HG03039 (cell line): Measurements from ENCODE around the gene CROCC2.
"Not testable (repeated sequence)": the region's sequence is repeated elsewhere in the genome, so short reads cannot be mapped to it uniquely, and the experiment has no call there.

Experiments used
- ATAC-seq: cut with Tn5 transposase; IDR thresholded peaks from one replicate; pipeline ENCODE4 v1.9.1; 2021; ENCODE audit warnings: mild to moderate bottlenecking, moderate library complexity; ENCODE audit not compliant: unreplicated experiment

Gene CROCC2

DNA sequence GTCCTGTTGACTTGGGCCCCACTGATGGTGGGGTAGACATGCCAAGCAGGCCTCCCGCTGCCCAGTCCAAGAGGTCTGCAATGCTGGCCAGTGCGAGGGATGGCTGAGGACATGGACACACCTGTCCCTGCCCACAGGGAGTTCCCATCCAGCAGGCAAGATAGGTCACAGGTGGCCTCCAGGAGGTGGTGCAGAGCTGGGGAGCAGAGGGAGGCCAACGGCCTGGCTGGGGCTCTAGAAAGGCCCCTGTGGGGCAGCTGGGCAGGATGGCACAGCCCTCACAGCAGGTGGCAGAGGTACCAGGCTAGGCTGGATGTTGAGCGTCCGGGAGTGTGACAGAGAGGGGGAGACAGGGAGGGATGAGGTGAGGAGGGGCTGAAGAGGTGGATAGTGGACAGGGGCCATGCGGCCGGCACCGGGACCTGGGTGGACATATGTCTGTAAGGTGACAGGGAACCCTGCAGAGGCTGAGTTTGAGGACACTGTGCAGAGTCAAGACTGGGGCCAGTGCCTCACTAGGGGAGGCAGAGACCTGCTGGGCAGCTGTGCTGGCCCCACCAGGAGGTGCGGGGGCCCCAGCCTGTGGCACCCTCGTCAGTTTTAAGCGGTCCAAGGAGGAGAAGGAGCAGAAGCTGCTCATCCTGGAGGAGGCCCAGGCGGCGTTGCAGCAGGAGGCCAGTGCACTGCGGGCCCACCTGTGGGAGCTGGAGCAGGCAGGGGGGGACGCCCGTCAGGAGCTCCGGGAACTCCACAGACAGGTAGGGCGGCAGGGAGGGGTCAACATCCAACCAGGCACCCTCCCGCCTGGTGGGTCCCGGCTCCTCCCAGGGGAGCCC lies 58.0 kb downstream of the CROCC2 start:
- ATAC-seq = no peak

GRCh38 chr2:240964704-240965295 lies 58.7 kb downstream of the CROCC2 start:
- no peak for ATAC-seq

DNA sequence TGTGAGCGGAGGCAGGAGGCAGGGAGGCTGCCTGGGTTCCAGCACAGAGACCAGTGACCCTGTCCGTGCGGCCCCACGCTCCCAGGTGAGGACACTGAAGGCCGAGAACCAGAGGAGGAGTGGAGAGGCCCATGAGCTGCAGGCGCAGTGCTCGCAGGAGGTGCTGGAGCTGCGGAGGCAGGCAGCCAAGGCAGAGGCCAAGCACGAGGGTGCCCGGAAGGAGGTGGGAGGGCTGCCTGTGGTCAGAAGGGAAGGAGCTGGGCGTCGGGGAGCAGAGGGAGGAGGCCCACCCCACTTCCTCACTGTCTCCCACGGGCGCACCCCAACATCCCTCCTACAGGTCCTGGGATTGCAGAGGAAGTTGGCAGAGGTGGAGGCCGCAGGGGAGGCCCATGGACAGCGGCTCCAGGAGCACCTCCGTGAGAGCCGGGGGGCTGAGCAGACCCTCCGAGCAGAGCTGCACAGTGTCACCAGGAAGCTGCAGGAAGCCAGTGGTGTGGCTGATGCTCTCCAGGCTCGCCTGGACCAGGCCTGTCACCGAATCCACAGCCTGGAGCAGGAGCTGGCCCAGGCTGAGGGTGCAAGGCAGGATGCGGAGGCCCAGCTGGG lies 59.3 kb downstream of the CROCC2 start:
- ATAC-seq = no peak

- ATAC-seq = no peak
Observed at GRCh38 chr2:240965905-240966456, 59.8 kb downstream of the CROCC2 start.

- ATAC-seq = no peak
Observed at GRCh38 chr2:240966457-240966905, 60.3 kb downstream of the CROCC2 start.

GRCh38 chr2:240966906-240967680 lies 61.0 kb downstream of the CROCC2 start:
- no peak for ATAC-seq

DNA sequence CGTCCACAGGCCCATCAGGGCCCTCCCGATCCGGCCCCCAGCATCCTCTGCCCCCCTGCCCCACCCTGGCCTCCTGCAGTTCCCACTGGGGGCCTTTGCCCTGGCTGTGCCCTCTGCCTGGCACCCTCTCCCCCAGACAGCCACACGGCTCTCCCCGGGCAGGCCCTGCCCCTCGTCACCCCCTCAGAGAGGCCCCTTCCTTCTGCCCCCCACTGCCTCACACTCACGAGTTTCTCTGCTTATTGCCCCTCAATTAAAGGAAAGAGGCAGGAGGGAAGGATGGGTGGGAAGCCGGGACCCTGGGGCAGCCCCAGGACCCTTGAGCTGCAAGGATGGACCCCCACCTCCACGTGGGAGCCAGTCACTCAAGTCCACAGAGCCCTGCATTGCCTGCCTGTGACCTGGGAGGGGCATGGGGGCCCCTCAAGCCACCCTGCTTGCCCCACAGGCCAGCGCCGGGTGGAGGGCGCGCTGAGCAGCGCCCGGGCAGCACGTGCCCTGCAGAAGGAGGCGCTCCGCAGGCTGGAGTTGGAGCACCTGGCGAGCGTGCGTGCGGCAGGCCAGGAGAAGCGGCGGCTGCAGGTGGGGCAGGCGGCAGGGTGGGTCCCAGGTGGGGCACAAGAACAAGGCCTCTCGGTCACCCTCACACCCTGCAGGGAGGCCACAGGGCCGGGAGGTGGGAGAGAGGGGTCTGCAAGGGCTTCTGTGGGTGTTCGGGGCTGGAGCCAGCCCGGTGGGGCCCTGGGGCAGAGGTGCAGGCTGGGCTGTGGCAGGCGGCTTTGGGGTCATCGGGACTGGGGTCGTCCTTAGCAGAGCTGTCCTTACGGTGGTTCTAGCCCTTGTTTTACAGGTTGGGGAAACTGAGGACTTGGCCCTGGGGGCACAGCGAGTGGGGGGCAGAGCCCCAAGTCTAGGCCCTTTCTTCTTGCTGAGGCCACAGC lies 61.8 kb downstream of the CROCC2 start:
- ATAC-seq = no peak

DNA sequence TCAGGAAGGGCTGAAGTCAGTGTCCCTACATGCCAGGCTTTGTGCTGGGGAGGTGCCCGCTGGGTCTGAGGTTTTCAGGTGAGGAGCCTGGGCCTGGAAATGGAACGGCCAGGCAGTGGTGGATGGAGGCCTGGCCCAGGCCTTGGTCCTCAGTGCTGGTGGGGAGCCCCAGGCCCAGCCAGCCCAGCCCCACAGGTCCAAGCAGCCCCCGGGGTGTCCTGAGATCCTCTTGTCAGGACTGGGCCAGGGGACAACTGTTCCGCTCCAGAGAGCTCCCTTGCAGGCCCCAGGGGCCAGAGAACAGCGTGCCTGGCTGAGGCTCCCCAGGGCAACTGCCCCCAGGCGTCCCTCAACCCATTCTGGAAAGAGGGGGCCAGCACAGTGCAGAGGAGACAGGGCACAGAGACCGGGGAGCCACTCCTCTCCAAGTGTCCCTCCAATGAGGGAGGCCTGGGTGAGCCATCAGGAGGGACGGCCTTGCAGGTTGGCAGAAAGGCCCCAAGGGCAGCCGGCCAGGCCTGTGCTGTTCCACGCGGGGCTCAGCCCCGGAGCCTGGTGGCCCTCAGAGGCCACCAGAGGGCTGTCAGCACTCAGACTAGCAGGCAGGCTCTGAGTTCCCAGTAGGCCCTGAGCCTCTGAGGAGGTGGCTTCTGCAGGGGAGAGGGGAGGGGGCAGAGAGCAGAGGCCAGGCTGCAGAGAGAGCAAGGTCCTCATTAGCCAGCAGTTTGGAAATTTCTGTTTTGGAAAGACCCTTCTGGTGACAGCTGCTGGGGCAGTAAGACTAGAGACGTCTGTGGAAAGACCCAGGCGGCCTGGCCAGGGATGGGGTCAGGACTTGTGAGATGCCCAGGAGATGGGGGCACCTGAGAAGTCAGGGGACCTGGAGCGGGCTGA lies 62.8 kb downstream of the CROCC2 start:
- ATAC-seq = no peak

- no peak for ATAC-seq
Observed at GRCh38 chr2:240970104-240970503, 64.0 kb downstream of the CROCC2 start.

DNA sequence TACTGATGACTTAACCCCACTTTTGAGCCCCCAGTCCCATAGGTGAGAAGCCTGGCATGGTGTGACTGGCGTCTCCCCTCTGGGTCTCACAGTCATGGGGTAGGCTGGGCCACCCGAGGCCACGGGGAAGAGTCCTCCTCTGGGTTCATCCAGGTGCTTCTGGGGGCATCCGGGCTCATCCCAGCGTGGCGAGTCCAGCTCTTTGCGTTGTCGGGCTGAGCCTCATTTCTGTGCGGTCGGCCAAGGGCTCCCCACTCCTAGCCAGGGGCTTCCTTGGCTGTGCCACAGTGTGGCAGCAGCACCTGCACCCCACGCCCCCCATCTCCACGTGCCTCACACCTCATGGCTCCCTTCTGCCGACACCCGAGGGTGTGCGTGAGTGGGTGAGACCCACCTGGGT lies 64.7 kb downstream of the CROCC2 start:
- ATAC-seq = no peak

- no peak for ATAC-seq
Observed at GRCh38 chr2:240972201-240972600, 66.1 kb downstream of the CROCC2 start.

GRCh38 chr2:240972636-240973521 lies 66.7 kb downstream of the CROCC2 start:
- no peak for ATAC-seq

- ATAC-seq = no peak
Observed at GRCh38 chr2:240974771-240975572, 68.8 kb downstream of the CROCC2 start.

GRCh38 chr2:240975903-240976302 lies 69.8 kb downstream of the CROCC2 start:
- ATAC-seq = not testable (repeated sequence)

GRCh38 chr2:240981280-240981679 lies 75.1 kb downstream of the CROCC2 start:
- ATAC-seq = no peak

DNA sequence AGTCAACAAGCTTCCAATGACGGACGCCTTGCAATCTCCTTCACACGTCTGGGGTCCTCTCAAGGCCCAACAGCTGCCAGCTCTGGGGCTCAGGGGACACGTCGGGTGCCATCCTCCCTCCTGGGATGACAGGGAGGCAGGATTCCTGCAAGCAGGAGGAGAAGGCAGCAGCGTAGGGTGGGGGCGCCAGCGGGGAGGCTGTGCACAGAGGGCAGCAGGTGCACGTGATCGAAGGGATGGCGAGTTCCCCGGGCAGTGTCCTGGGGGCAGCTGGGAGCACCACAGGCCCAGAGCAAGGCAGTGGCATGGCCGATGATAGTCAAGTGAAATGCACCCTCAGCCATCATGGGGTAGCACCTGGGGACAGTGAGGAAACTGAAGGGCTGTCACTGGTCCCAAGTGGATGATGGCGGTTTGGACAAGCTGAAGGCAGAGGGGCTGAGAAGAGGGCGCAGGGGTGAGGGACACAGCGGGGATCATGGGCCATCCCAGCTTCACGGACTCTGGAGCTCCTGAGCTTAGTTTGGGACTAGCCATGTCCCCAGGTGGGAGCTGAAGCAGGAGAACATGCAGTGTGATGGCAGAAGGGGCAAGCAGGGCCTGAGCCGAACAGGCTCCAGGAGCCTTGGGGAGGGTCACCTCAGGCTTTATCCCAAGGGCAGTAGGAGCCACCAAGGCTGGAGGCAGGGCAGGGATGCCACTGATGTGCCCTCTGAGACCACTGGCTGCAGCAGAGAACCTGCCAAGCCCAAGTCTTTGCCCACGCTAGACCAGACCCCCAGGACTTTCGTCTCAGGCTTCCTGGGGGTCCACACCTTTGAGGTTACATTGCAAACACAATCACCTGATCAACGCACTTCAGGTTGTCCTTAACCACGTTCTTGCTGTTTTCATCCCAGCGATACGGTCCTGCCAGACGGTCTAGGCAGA lies 76.0 kb downstream of the CROCC2 start:
- no peak for ATAC-seq
